ENCODE results near the gene POMT1.

Gene POMT1

DNA sequence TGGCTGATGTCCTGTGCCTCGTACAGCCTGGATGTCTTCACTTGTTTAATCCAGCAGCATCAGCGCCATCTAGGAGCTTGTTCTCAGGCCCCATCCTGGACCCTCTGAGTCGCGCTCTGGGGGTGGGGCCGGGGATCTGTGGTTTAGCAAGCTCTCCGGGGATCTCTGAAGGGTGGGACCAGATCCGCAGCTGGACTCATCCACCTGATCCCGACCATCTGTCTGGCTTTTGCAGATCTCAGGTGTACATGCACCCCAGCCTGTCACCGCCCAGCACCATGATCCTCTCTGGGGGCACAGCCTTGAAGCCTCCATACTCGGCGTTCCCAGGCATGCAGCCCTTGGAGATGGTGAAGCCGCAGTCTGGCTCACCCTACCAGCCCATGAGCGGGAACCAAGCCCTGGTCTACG lies 15.1 kb upstream of the POMT1 start:
- H3K36me3 ChIP-seq (ENCODE audit: control insufficient read depth, insufficient read depth, low read length): peaks cover 90% of the 10 kb centered on the region
- H3K27ac ChIP-seq (ENCODE audit: low read depth, low read length): no peak overlapping the region
- H3K9ac ChIP-seq (ENCODE audit: low read length): no peak overlapping the region
- H3K27me3 ChIP-seq (ENCODE audit: control insufficient read depth, insufficient read depth, low read length): no peaks in the 10 kb centered on the region
- no peak overlapping the region for H3K4me3 ChIP-seq (ENCODE audit: low read length)
- H3K4me1 ChIP-seq (ENCODE audit: control insufficient read depth, insufficient read depth, low read length): peaks cover 3% of the 10 kb centered on the region

DNA sequence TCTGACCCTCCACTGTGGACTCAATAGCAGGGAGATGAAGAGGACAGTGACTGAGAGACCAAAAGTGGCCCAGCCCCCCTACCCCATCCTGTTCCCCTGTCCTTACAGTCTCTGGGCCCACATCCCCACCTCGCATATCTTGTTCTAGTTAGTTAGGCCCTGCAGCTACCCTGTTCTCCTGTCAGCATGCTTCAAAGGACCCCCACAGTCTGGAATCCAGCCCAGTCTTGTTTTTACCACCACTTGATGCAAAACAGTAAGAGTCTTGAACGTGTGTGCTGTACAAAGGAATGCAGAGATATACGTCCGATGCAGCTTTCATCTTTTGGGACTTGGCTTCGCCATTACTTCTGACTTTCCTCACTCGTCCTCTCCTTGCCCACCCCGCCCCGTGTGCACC lies 12.2 kb upstream of the POMT1 start:
- H3K4me1 ChIP-seq (ENCODE audit: control insufficient read depth, insufficient read depth, low read length): no peaks in the 10 kb centered on the region
- peaks cover 91% of the 10 kb centered on the region for H3K36me3 ChIP-seq (ENCODE audit: control insufficient read depth, insufficient read depth, low read length)
- H3K27ac ChIP-seq (ENCODE audit: low read depth, low read length): no peak overlapping the region

DNA sequence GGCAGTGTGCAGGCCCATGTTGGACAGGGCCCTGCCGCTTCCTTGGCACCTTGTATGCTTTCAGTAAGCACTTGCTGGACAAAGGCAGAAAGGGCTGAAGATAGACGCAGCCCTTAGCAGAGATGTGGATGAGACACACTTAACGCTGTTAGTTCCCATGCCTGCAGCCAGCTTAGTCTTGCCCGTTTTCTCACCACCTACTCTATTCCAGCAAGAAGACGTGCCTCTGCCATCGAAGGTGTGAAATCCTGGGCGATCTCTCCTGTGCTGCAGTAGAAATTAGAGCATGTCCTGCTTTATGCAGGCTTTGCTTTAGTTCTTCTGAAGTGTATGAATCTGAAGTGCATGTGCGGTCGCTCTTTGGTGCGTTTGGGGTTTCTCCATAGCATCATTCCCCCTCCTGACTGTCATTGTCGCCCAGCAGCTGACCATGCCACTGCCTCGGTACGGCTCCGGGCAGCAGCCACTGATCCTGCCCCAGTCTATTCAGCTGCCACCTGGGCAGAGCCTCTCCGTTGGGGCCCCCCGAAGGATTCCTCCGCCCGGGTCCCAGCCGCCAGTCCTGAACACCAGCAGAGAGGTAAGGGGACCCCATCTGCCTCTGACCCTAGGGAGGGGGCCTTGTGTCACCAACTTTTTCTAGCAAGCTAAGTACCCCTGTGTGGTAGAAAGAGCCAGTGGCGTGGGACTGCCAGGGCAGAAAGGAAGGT lies 11.6 kb upstream of the POMT1 start:
- Histone ChIP-seq H3K36me3 (ENCODE audit: control insufficient read depth, insufficient read depth, low read length) (peaks cover 89% of the 10 kb centered on the region), H3K27ac (ENCODE audit: low read depth, low read length) (no peak overlapping the region), H3K4me3 (ENCODE audit: low read length) (no peak overlapping the region), H3K9ac (ENCODE audit: low read length) (no peak overlapping the region), H3K27me3 (ENCODE audit: control insufficient read depth, insufficient read depth, low read length) (no peaks in the 10 kb centered on the region), H3K4me1 (ENCODE audit: control insufficient read depth, insufficient read depth, low read length) (no peaks in the 10 kb centered on the region)

More for the DNA sequence above, 12.2 kb upstream of the POMT1 start:
- no peak overlapping the region for H3K9ac ChIP-seq (ENCODE audit: low read length)
- no peaks in the 10 kb centered on the region for H3K27me3 ChIP-seq (ENCODE audit: control insufficient read depth, insufficient read depth, low read length)
- H3K4me3 ChIP-seq (ENCODE audit: low read length): no peak overlapping the region

DNA sequence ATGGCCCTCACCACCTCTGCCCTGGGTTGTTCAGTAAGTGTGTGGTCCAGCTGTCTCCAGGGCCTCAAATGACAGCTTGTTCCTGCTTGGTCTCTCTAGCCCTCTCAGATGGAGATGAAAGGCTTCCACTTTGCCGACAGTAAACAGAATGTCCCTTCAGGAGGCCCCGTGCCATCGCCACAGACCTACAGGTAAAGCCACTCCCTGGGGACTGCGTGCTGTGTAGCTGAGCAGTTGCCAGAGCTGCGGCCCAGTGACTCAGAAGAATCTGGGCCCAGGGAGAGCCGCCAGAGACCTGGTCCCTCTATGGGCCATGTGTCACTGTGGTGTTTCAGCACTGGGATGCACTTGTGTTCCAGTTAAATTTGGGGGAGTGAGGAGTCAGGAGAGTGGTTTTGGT lies 10.6 kb upstream of the POMT1 start:
- Histone ChIP-seq H3K9ac (ENCODE audit: low read length) (no peak overlapping the region), H3K27ac (ENCODE audit: low read depth, low read length) (no peak overlapping the region), H3K4me3 (ENCODE audit: low read length) (no peak overlapping the region), H3K36me3 (ENCODE audit: control insufficient read depth, insufficient read depth, low read length) (peaks cover 86% of the 10 kb centered on the region), H3K27me3 (ENCODE audit: control insufficient read depth, insufficient read depth, low read length) (no peaks in the 10 kb centered on the region), H3K4me1 (ENCODE audit: control insufficient read depth, insufficient read depth, low read length) (no peaks in the 10 kb centered on the region)

DNA sequence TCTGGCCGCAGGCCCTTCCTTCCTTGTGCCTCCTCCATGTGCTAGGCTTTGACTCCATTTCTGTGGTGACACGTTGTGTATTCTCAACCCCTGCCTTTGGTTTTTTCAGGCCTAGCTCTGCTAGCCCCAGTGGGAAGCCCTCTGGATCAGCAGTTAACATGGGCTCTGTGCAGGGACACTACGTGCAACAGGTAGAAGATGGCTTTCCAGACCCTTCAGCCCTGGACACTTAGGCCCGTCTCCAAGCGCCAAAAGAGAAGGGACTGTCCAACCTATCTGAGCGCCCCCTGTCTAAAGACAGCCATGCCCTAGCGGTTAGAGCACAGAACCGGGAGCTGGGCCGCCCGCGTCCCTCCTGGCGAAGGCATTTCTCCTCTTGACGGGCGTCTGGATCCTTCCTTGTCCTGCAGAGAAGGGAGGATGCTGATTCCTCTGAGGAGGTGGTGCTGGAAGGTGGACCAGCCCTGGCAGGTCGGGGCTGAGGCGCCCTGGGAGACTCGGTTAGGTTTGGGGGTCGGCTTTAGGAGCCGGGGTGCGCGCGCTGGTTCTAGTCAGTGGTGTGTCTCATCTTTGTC lies 8.3 kb upstream of the POMT1 start:
- Histone ChIP-seq H3K4me3 (ENCODE audit: low read length) (no peak overlapping the region), H3K27ac (ENCODE audit: low read depth, low read length) (no peak overlapping the region), H3K9ac (ENCODE audit: low read length) (no peak overlapping the region), H3K27me3 (ENCODE audit: control insufficient read depth, insufficient read depth, low read length) (no peaks in the 10 kb centered on the region), H3K36me3 (ENCODE audit: control insufficient read depth, insufficient read depth, low read length) (peaks cover 77% of the 10 kb centered on the region), H3K4me1 (ENCODE audit: control insufficient read depth, insufficient read depth, low read length) (no peaks in the 10 kb centered on the region)

DNA sequence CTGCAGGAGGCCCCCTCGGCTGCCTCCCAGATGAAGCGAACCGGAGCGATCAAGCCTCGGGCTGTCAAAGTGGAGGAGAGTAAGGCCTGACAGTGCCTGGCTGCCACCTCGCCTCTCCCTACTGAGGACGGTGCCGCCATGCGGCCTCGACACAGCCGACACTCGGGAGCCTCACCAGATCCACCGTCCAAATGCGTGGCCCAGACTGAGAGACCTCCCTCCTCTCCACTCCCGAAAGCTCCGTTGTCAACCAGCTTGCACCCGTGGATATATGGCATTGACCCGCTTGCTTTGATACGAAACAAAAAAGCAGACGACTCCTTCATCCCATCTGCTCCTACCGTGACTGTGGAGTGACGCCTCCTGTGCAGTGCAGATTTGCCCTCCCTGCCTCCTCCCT lies 6.9 kb upstream of the POMT1 start:
- Histone ChIP-seq H3K9ac (ENCODE audit: low read length) (no peak overlapping the region), H3K36me3 (ENCODE audit: control insufficient read depth, insufficient read depth, low read length) (peaks cover 63% of the 10 kb centered on the region), H3K27ac (ENCODE audit: low read depth, low read length) (no peak overlapping the region), H3K4me1 (ENCODE audit: control insufficient read depth, insufficient read depth, low read length) (no peaks in the 10 kb centered on the region), H3K27me3 (ENCODE audit: control insufficient read depth, insufficient read depth, low read length) (no peaks in the 10 kb centered on the region), H3K4me3 (ENCODE audit: low read length) (no peak overlapping the region)

DNA sequence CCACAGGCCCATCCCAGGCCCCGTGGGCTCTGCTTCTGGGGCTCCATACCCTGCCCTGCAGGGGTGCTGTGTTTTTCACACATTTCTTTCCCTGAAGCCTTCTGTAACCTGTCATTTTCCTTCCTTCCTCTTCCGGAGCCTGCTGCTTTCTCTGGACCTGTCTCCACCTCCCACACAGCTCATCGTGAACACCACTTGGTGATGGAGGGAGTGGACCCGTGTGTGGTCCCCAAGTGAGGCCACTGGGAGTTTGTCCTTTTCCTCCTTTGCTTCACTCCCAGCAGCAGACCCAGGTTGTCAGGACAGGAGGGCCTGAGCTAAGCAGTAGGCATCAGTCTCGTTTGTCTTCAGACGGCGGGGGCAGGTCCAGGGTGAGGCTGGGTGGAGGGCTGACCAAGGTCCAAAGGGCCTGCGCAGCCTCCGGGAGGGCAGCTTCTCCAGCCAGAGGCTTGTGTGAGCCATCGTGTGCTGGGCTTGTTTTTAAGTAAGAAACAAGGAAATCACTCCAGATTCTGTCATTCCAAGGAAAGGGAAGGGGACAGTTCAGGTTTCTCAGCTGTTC lies 5.8 kb upstream of the POMT1 start:
- no peak overlapping the region for H3K4me3 ChIP-seq (ENCODE audit: low read length)
- H3K27ac ChIP-seq (ENCODE audit: low read depth, low read length): no peak overlapping the region
- H3K27me3 ChIP-seq (ENCODE audit: control insufficient read depth, insufficient read depth, low read length): no peaks in the 10 kb centered on the region
- H3K4me1 ChIP-seq (ENCODE audit: control insufficient read depth, insufficient read depth, low read length): no peaks in the 10 kb centered on the region
- peaks cover 51% of the 10 kb centered on the region for H3K36me3 ChIP-seq (ENCODE audit: control insufficient read depth, insufficient read depth, low read length)
- no peak overlapping the region for H3K9ac ChIP-seq (ENCODE audit: low read length)

DNA sequence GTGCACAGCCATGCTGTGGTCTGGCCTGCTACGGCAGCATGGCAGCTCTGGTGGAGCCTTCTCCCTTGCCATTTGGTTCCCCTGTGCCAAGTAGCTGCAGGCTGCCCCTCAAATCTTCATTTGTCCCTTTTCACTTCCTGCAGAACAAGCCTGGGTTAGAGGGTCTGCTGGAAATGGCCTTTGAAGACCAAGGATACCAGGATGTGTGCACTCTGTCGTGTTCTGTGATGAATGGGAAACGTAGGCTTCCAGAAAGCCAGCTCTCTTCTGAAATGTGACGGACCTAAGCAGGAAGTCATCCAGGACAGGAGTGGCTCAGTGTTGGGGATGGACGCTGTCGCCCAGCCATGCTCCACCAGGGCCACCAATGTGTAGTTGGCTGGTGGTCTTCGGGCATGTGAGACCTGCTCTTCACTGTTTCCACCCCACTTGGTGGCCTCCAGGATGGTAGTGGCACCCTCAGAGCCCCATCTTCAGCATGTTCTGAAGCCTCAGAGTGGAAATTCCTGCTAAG lies 3.4 kb upstream of the POMT1 start:
- H3K36me3 ChIP-seq (ENCODE audit: control insufficient read depth, insufficient read depth, low read length): peaks cover 28% of the 10 kb centered on the region
- H3K27ac ChIP-seq (ENCODE audit: low read depth, low read length): no peak overlapping the region
- peaks cover 9% of the 10 kb centered on the region for H3K4me1 ChIP-seq (ENCODE audit: control insufficient read depth, insufficient read depth, low read length)
- no peaks in the 10 kb centered on the region for H3K27me3 ChIP-seq (ENCODE audit: control insufficient read depth, insufficient read depth, low read length)
- no peak overlapping the region for H3K9ac ChIP-seq (ENCODE audit: low read length)
- no peak overlapping the region for H3K4me3 ChIP-seq (ENCODE audit: low read length)

DNA sequence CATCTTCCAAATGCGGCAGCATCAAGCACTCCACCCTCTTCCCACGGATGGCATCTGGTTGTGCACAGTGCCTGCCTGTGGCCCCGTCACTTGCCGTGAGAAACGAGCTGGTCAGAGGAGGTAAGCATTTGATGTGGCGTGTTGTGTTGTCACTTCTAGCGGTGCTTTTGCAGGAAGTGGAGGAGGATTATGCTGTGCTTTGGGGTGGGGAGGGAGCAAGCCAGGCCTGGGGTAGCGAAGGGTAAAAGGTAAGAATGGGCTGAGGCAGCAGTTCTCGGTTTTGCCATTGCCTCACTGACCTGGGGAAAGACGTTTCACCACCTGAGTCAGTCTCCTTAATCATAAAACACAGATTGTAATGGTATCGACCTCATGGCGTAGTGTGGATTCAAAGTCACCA lies 2.3 kb upstream of the POMT1 start:
- H3K9ac ChIP-seq (ENCODE audit: low read length): no peak overlapping the region
- no peak overlapping the region for H3K27ac ChIP-seq (ENCODE audit: low read depth, low read length)
- H3K27me3 ChIP-seq (ENCODE audit: control insufficient read depth, insufficient read depth, low read length): no peaks in the 10 kb centered on the region
- H3K4me1 ChIP-seq (ENCODE audit: control insufficient read depth, insufficient read depth, low read length): peaks cover 9% of the 10 kb centered on the region
- H3K36me3 ChIP-seq (ENCODE audit: control insufficient read depth, insufficient read depth, low read length): peaks cover 17% of the 10 kb centered on the region
- H3K4me3 ChIP-seq (ENCODE audit: low read length): no peak overlapping the region

DNA sequence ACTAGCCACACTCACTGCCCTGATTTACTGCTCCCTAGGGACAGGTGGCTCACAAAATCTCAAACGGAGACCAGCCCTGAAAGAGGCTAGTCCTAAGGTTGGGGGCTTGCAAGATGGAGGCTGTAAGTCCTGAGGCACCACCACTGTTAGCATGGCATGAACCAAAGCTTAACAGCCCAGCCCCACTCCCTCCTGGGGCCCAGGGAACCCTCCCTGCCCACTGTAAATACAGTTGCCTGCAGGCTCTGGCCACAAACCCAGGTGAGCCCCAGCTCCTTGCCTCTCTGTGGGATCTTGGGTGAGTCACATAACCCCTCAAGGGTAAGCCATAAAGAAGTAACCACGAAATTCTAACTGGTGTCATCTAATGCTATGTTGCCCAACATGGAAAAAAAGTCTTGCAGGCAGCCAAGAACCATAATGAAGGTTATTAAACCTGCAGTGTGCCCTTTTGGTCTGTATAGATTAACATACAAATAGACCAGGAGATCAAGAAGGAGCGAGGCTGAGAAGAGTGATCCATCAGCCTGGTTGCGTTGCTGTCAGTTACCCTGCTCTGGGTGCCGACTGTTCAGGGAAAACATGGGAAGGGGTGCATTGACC lies 1.7 kb upstream of the POMT1 start:
- no peak overlapping the region for H3K4me3 ChIP-seq (ENCODE audit: low read length)
- no peaks in the 10 kb centered on the region for H3K27me3 ChIP-seq (ENCODE audit: control insufficient read depth, insufficient read depth, low read length)
- peaks cover 11% of the 10 kb centered on the region for H3K36me3 ChIP-seq (ENCODE audit: control insufficient read depth, insufficient read depth, low read length)
- H3K9ac ChIP-seq (ENCODE audit: low read length): no peak overlapping the region
- H3K27ac ChIP-seq (ENCODE audit: low read depth, low read length): no peak overlapping the region
- H3K4me1 ChIP-seq (ENCODE audit: control insufficient read depth, insufficient read depth, low read length): peaks cover 9% of the 10 kb centered on the region

DNA sequence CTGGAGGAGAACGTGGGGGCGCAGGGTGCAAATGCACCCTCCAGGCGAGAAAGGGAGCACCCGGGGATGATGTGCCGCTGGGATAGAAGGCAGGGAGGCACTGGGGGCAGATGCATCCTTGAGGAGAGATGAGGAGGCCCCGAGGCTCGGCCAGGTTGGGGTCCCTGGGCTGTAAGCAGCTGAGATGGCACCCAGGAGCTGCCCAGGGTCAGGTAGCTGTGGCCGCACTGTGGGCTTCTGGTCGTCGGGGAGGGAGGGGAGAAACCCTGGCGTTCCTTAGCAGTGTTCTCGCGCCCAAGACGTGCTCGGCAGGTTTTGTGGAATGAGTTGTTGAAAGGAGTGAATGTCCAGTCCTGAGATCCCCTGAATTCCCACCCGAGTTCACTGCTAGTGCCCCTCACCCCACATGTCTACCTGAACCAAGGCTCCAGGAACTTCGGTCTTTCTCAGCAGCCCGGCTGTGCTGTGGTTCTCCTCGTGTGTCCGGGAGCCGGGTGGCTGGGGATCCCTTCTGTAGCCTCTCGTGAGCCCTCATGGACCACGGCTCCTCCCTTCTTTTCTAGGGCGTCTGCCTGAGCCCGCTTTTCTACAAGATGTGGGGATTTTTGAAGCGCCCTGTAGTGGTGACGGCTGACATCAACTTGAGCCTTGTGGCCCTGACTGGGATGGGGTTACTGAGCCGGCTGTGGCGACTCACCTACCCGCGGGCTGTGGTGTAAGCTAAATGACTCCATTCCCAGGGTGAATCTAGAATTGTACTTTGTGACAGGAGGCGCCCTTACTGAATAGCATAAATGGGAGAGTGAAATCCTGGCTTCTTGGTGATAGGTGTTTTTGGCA lies 1.1 kb downstream of the POMT1 start:
- H3K4me1 ChIP-seq (ENCODE audit: control insufficient read depth, insufficient read depth, low read length): peaks cover 9% of the 10 kb centered on the region
- peak overlapping the region; percentile 81 for H3K9ac ChIP-seq (ENCODE audit: low read length)
- H3K27ac ChIP-seq (ENCODE audit: low read depth, low read length): peak overlapping the region; percentile 70
- H3K27me3 ChIP-seq (ENCODE audit: control insufficient read depth, insufficient read depth, low read length): no peaks in the 10 kb centered on the region
- H3K4me3 ChIP-seq (ENCODE audit: low read length): peak overlapping the region; percentile 95
- peaks cover 3% of the 10 kb centered on the region for H3K36me3 ChIP-seq (ENCODE audit: control insufficient read depth, insufficient read depth, low read length)

DNA sequence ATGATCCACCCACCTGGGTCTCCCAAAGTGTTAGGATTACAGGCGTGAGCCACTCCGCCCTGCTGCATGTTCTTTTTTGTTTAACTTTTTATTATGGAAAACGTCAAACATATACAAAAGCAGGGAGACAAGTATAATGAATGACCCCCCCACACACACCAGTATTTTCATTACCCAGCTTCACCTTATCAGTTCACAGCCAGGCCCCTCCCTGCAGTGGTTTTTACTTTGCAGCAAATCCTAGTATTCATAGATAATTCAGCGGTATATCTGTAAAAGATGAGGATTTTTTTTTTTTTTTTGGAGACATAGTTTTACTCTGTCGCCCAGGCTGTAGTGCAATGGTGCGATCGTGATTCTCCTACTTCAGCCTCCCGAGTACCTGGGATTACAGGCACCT lies 2.3 kb downstream of the POMT1 start:
- no peak overlapping the region for H3K27ac ChIP-seq (ENCODE audit: low read depth, low read length)
- H3K9ac ChIP-seq (ENCODE audit: low read length): no peak overlapping the region
- H3K4me3 ChIP-seq (ENCODE audit: low read length): no peak overlapping the region
- no peaks in the 10 kb centered on the region for H3K27me3 ChIP-seq (ENCODE audit: control insufficient read depth, insufficient read depth, low read length)
- H3K36me3 ChIP-seq (ENCODE audit: control insufficient read depth, insufficient read depth, low read length): peaks cover 4% of the 10 kb centered on the region
- H3K4me1 ChIP-seq (ENCODE audit: control insufficient read depth, insufficient read depth, low read length): peaks cover 9% of the 10 kb centered on the region

Data from rectal smooth muscle tissue (tissue), 1 donor.